HG03378 (cell line): ENCODE data around the gene C6orf136.
A peak's percentile ranks its signal among the peaks of the same experiment; 100 is the strongest.

Experiments
- ATAC-seq: cut with Tn5 transposase; IDR thresholded peaks from one replicate; pipeline ENCODE4 v1.9.1; 2021; ENCODE audit warnings: mild to moderate bottlenecking, moderate library complexity; ENCODE audit not compliant: unreplicated experiment

Gene C6orf136, protein sequence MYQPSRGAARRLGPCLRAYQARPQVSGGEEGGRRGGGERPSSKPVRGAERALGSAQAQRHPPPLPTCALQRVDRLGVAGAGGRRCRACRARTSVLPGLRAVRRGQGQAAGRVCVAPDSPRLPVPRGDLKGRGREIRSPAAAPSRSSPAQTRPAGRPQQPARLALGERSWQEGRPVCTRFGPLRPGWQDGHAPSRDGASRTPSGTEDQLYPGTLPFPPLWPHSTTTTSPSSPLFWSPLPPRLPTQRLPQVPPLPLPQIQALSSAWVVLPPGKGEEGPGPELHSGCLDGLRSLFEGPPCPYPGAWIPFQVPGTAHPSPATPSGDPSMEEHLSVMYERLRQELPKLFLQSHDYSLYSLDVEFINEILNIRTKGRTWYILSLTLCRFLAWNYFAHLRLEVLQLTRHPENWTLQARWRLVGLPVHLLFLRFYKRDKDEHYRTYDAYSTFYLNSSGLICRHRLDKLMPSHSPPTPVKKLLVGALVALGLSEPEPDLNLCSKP

DNA sequence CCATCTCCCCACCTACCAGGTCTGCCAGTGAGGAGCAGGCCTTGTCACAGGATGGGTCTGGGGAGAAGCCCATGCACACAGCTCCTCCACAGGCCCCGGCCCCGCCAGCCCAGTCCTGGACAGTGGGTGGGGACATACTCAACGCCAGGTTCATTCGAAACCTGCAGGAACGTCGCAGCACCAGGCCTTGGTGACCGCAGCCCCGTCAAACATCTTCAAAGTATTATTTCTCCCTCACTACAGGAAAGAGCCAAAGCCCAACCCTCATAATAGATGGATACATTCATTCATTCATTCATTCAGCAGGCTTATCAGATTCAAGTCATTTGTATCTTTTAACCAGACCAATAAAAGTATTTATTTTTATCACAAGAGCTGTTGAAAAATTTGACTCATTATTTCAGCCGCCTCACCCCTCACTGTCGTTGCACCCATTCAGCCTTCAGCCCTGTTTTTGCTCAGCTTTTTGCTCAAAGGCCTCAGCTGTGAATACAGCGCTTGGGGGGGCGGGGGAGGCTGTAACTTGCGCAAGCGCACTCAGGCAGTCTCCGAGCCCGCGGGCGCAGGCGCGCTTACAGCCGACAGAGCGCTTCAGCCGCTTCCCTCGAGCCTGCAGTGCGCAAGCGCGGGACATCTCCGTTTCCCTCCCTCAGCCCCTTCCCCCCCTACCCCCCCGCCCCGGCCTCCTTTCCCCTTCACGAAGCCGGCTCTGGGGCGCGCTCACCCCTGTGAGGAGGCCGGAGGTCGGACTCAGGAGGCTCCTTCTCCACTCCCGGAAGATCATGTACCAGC lies at the start of gene C6orf136:
Gene C6orf136, plus strand, starts transcription at position 684 of the 792 bp plus-strand sequence. Its CDS starts 99 bp downstream, at position 783.
- ATAC-seq: no peak

DNA sequence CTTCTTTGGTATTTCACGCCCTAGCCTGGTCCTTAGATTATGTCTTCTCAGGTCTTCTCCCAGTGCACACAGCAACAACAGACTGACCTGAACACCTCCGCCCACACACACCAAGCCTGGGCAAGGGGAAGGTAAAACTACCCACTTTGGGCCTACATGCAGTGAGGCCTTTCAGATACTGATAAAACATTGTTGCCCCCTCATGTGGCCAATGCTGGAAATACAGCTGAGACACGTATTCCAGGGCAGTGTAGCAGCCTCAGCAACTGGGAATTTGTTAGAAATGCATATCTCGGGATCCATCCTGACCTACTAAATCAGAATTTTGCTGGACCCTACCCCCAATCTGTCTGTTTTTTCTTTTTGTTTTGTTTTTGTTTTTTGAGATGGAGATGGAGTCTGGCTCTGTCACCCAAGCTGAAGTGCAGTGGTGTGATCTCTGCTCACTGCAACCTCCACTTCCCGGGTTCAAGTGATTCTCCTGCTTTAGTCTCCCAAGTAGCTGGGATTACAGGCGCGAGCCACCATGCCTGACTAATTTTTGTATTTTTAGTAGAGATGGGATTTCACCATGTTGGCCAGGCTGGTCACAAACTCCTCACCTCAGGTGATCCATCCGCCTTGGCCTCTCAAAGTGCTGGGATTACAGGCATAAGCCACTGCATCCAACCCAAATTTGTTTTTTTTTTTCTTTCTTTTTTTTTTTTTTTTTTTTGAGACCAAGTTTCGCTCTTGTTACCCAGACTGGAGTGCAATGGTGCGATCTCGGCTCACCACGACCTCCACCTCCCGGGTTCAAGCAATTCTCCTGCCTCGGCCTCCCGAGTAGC lies 49.4 kb upstream of the C6orf136 start:
- peak; percentile 50 for ATAC-seq

DNA sequence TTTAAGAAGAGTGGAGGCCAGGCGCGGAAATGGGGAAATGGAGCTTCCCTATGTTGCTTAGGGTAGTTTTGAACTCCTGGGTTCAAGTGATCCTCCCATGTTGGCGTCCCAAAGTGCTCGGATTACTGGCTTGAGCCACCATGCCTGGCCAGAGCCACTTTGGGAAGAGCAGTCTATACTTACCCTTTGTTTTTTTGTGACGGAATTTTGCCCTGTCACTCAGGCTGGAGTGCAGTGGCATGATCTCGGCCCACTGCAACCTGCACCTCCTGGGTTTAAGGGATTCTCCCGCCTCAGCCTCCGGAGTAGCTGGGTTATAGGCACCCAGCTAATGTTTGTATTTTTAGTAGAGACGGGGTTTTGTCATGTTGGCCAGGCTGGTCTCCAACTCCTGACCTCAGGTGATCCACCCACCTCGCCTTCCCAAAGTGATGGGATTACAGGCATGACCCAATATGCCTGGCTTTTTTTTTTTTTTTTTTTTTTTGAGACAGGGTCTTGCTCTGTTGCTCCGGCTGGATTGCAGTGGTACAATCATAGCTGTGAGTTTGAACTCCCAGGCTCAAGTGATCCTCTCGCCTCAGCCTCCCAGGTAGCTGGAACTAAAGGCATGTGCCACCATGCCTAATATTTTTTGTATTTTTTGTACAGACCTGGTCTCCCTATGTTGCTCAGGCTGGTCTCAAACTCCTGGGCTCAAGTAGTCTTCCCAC lies 47.9 kb upstream of the C6orf136 start:
- ATAC-seq: no peak

DNA sequence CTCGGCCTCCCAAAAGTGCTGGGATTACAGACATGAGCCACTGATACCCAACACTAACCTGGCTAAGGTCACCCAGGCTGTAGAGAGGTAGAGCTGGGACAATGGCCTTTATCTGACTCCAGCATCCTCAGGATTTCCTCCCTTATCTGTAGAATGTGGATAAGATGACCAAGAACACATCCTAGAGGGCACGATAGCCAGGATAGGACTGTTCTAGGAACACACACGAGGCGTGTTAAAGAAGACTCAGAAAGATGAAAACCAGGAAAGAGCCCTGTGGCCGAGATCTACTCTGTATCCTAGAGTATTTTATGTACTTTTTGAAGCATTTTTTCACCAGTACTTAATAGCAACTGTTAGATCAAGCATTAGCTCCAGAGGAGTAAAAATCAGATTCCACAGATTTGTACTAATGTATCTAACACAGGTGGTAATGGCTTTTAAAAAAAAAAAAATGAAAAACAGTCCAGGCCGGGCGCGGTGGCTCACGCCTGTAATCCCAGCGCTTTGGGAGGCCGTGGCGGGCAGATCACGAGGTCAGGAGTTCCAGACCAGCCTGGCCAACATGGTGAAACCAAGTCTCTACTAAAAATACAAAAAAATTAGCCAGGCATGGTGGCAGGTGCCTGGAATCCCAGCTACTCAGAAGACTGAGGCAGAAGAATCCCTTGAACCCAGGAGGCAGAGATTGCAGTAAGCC lies 47.2 kb upstream of the C6orf136 start:
- ATAC-seq: no peak

DNA sequence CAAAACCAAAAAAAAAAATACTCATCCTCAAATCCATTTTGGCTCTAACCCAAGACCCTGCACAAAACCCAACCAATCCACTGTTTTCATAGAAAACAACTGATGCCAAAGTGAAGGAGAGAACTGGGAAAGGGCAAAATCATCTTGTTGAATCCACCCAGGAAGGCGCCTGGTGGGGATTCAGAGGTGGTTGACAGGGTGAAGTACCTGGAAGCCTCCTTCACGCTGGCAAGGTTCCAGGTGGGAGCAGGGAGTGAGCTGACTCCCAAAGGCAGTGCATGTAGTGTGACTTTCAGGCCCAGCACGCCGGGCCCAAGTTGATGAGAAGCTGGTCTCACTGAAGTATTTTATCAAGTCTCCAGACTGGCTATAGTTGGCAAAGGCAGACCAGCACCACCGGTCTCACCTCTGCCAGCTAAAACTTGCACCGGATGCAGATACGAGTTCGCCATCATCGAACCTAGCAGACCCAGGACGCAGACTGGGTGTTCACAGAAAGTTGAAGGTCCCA lies 46.4 kb upstream of the C6orf136 start:
- no peak for ATAC-seq

DNA sequence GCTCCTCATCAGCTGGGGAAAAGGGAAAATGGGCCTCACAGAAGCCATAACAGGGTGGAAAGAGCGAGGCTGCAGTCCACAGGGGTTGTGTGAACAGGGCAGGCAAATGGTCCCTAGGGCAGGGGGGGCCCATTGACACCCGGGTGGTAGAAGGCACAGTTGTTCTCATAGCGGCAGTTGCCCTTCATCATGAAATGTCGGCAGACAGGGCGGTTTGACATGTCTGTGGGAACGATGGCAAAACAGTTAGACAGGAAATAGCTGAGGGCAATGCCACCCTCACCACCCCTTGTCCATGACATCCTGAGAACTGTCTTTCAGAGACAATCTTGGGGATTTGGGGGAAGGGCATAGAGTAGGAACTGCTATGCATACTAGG lies 45.5 kb upstream of the C6orf136 start:
- ATAC-seq: no peak

DNA sequence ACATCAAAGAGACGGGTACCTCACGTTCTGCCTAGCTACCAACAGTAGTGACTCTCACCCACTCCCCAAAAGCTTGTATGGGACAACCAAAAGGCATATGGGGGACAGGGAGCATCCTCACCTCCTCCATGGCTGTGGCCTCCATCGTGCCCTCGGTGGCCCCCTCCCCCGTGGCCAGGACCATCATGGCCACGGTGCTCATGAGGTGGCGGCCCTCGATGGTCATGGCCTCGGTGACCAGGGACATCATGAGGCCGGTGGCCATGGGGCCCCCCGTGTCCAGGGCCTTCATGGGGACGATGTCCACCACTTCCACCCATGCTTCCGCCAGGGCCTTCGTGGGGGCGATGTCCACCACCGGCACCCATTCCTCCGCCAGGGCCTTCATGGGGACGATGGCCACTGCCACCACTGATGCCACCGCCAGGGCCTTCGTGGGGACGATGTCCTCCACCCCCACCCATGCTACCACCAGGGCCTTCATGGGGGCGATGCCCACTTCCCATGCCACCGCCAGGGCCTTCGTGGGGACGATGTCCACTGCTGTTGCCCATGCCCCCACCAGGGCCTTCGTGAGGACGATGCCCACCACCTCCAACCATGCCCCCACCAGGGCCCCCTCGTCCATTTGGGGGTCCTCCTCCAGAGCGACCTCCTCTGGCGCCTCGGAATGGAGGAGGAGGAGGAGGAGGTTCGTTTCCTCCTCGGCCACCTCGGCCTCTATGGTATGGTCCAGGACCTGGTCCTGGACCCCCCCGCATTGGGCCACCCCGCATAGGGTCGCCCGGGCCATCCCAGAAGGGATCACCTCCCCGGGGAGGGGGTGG lies 44.9 kb upstream of the C6orf136 start:
- no peak for ATAC-seq

DNA sequence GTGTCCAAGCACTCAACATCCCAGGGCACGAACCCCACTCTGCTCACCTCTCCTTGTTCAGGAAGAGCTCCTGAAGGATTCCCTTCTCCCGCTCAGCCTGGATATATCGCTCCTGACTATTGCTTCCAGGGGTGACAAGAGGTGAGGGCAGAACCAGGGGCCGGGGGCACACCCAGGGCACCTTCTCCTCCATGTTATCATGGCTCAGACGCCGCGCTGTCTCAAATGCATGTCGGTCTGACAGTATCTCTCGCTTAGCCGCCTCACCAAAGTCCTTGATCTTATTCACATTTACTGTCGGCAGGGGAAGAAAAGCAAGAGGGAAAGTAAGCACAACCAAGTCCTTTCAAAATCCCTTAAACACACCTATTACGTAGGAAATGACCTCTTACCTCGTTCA lies 43.0 kb upstream of the C6orf136 start:
- no peak for ATAC-seq

DNA sequence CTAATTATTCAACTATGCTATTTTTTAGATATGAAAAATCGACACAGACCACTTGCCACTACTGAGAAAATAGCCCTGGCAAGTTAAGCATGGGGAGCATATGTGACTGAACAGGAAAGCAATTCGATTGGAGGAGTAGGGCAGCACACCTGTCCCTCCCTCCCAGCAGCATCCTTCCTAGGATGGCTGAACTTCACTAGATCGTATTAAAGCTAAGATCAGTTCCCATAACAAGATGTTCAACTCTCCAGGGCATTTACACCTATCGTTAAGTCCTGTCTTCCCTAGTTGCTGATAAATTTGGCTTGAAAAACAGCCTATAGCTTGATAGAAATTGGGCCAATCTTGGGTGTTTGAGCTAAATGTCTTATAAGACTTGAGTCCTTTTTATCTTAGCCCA lies 36.9 kb upstream of the C6orf136 start:
- no peak for ATAC-seq

DNA sequence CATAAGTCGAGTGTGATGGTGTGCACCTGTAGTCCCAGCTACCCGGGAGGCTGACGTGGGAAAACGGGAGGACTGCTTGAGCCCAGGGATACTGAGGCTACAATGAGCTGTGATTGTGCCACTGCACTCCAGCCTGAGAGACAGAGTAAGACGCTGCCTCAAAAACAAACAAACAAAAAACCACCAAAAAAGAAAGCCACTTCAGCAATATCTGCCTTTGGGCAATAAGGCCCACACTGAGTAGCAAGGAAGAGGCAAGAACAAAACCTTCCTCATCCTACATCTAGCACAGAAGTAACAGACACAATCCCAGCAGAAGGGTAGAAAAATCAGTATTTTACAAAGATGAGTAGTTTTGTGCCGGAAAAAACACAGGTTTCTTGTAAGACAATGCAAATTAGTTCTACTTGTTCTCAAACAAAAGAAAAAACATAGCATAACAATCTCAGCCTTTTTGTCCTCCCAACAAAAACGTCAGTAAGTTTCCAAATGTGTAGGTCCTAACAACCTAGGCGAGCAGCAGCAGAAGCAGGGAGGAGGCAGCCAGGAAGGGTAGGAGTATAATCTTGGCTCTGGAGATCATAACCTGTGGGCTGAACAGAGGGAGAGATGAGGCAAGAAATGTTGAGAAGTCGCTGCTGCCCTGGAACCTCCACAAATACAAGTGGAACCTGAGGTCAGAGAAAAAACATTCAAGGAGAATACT lies 35.6 kb upstream of the C6orf136 start:
- no peak for ATAC-seq

DNA sequence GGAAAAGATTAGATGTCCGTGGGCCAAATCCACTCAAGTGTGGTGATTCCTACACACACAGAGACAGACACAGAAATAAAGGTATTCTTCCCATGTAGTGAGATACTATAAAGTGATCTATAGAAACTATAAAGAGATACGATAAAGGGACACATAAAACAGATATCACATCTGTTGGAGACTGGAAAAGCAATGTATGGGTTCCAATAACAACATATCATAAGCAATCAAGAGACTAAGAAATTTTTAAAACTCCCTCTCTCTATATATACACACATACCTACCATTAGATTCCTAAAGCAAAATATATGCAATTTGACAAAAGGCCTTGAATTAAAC lies 35.1 kb upstream of the C6orf136 start:
- no peak for ATAC-seq

DNA sequence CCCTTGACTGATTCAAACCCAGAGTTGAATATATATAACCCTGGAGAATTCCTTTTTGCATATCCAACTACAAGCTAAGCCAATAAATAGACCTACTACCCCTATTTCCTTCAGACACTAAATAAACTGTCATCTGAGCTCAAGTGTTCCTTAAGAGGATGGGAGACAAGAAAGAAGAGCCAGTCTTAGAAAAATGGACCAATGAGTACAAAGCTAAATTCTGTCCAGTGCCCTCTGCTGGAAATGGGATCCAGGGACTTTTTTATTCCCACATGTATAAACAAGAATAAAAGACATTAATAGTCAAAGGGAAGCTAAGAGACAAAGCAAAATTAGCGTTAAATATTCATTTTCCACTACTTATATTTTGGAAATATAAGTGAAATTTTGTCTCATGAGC lies 34.7 kb upstream of the C6orf136 start:
- no peak for ATAC-seq

DNA sequence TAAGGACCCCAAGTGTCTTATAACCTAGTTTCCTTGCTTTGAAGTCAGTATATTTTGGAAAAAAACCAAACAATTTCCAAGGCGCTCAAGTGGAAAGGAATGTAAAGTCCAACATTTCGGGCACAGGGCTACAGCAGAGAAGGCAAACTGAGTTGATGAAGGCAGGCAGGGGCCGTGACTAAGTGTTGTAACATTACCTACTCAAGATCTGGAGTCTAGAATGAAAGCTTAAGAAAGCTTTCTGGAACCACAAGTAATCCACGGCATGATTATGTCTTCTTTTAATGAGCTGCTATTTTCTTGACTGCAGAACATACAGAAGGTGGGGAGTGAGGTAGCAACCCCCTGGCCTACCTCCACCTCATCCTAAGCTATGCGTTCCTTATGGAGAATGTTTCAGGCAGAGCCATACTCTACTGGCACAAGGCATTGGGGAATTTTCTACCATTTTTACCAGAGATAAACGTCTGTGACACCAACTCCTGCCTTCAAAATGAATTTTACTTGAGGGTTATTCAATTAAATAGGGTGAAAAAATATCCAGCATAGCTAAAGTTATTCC lies 34.2 kb upstream of the C6orf136 start:
- ATAC-seq: no peak

DNA sequence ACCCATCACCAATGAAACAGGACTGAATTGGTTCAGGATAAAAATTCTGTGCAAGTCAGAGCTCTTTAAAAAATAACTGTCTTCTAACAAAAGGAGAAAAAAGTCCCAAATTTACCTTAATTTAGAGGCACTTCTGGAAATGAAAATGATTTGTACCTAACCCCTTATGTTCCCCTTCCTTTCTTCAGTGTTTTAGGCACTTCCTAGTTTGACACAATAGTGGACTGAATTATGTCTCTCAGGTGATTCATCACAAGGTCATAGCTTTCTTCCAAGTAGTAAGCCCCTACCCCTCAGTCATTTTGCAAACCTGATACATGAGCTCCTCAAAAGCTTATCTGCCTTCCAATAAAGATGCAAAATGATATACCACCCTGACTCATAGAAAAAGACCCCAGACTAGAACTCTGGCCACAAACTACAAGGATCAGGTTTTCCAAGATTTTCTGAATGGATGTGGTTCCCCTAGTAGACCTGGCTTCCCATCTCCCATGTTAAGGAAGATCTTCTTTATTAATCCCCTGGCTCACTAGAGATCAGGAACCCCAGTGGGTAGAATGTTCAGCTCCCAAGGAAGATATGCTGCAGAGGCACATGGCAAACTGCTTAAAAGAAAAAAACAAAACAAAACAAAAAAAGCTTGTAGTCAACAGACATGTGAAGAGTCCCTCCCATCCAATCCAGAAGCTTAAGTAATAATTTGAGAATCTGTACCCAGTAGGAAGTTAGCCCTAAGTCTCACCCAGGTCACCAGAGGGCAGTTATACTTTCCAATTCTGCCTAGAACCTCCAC lies 33.5 kb upstream of the C6orf136 start:
- no peak for ATAC-seq

DNA sequence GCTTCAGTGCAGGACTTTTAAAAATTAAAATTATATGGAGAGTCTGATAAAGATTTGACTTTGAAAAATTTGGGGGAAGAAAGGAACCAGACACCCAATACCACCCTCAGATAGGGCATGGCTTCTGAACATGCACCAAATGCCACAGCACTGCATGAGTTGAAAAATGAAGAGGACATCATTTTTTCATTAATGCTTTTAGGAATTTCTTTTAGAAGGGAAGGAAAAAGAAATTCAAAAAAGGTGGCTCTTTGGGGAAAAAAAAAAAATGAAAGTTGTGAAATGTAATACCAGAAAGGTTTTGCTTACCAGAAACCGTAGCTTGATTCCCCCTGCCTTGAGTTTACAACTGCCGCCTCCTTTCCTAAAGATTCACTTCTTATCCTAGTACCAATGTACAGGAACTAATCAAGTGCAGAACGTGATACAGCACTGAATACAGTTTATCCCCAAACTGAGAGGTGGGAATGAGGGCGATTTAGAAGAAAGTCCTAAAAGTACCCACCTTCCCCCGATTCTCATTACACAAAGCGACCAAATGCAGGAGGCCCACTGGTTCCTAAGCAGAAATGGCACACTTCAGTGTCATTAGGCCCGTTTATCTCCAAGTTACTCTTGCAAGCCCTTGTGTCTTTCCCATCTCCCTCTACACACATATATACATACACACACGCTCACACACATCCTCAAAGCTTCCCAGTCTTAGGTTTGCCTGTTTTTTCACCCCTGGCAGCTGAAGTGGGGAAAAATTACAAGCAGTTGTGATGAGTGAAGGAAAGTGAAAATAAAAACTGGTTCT lies 32.7 kb upstream of the C6orf136 start:
- ATAC-seq: no peak

DNA sequence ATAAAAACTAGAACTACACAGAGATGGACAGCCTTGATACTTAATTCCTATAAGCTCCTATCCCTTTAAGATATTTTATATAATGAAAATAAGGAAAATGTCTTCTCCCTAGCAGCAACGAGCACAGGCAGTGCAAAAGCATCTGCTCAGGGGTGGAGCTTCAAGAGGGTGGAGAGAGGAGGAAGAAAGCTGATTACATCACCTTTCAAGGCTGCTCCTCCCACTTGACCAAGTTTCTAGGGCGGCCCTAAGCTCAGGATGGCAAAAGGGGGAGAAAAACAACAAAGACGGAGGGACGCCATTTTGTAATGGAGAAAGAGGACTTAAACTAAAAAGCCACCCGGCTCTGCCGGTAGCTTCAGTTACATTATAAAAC lies 32.1 kb upstream of the C6orf136 start:
- ATAC-seq: peak; percentile 38
